SK-N-SH (cell line): ENCODE data around the gene ANHX. TPM values are rescaled to one million over a fixed set of nuclear protein-coding genes. Genes with fewer than 3 reads are reported as not detected.

Experiments used
- EZH2phosphoT487 ChIP-seq: fragments of 200-600 bp; sonication (generic); IDR thresholded peaks from 2 replicates; pipeline ENCODE4 v1.6.1; 2017; ENCODE audit warnings: low read depth, mixed run types, mild to moderate bottlenecking, antibody characterized with exemption, moderate library complexity, borderline replicate concordance
- FOSL2 ChIP-seq: IDR thresholded peaks from 2 replicates; pipeline ENCODE4 v1.4.0; 2012; ENCODE audit warnings: low read depth, mild to moderate bottlenecking, moderate library complexity, borderline replicate concordance
- FOXJ3 ChIP-seq: sonication (generic); formaldehyde crosslinking; IDR thresholded peaks from 2 replicates; pipeline ENCODE4 v1.5.1; 2020; ENCODE audit warnings: mild to moderate bottlenecking, missing genetic modification reagents
- FOXM1 ChIP-seq: IDR thresholded peaks from 2 replicates; pipeline ENCODE4 v1.4.0; 2012; ENCODE audit warnings: low read depth, mild to moderate bottlenecking
- MAX ChIP-seq: IDR thresholded peaks from 2 replicates; pipeline ENCODE4 v1.4.0; 2012; ENCODE audit warnings: low read depth
- MXI1 ChIP-seq: IDR thresholded peaks from 2 replicates; pipeline ENCODE4 v1.6.1; 2012; ENCODE audit warnings: mild to moderate bottlenecking, low read depth, low read length, improper control_type of control experiment
- NFIC ChIP-seq: IDR thresholded peaks from 2 replicates; pipeline ENCODE4 v1.4.0; 2012; ENCODE audit warnings: borderline replicate concordance
- PBX3 ChIP-seq: IDR thresholded peaks from 2 replicates; pipeline ENCODE4; 2012
- RAD21 ChIP-seq: IDR thresholded peaks from 2 replicates; pipeline ENCODE4 v1.6.1; 2012; ENCODE audit warnings: mild to moderate bottlenecking, low read length
- RCOR1 ChIP-seq: fragments of 150-350 bp; IDR thresholded peaks from 2 replicates; pipeline ENCODE4 v1.6.1; 2017; ENCODE audit warnings: antibody characterized with exemption, low read length
- REST ChIP-seq: IDR thresholded peaks from 2 replicates; pipeline ENCODE4 v1.6.1; 2012; ENCODE audit warnings: mild to moderate bottlenecking, low read depth, low read length, moderate library complexity
- RFX5 ChIP-seq: IDR thresholded peaks from 2 replicates; pipeline ENCODE4 v1.6.1; 2012; ENCODE audit warnings: mild to moderate bottlenecking, improper control_type of control experiment, low read length
- RXRA ChIP-seq: IDR thresholded peaks from 2 replicates; pipeline ENCODE4 v1.4.0; 2012; ENCODE audit warnings: low read depth, mild to moderate bottlenecking, borderline replicate concordance
- SIN3A ChIP-seq: IDR thresholded peaks from 2 replicates; pipeline ENCODE4 v1.6.1; 2012; ENCODE audit warnings: low read depth, mild to moderate bottlenecking, low read length, moderate library complexity, borderline replicate concordance
- SMC3 ChIP-seq: IDR thresholded peaks from 2 replicates; pipeline ENCODE4 v1.6.1; 2012; ENCODE audit warnings: low read depth, low read length, improper control_type of control experiment
- TAF1 ChIP-seq: IDR thresholded peaks from 2 replicates; pipeline ENCODE4 v1.6.1; 2012; ENCODE audit warnings: low read depth, mild to moderate bottlenecking, low read length, moderate library complexity, borderline replicate concordance
- polyA plus RNA-seq, 3 experiments: library from polyadenylated mRNA; depleted of rRNA; stranded (reverse); fragments of >200 nt; gene quantifications; 2 replicates each; pipeline ENCODE4 v1.2.3, GENCODE V29; 2012

ANHX gene
- polyA plus RNA-seq, 1 of the 3 experiments (the other 2 are of a cell fraction): not detected

GRCh38 chr12:133181238-133181959, 54.3 kb downstream of the ANHX start, which contains the start of gene ZNF268 (continued):
- TF ChIP-seq REST (no peak), RXRA (no peak), FOXJ3 (CRISPR knock-in tag) (no peak), SIN3A (0 out of 2 replicates have a peak, but pooled peaks have one; percentile 60), MAX (peak; percentile 60), EZH2phosphoT487 (no peak), RAD21 (peak; percentile 45), RCOR1 (no peak), TAF1 (peak; percentile 59; the same call in 1 of the 2 replicates), PBX3 (no peak), FOXM1 (no peak), NFIC (no peak), SMC3 (no peak), RFX5 (no peak), FOSL2 (no peak), MXI1 (peak; percentile 68)
